Subcutaneous abdominal adipose tissue (tissue), 5 donors: ENCODE measurements around the gene MYL6.

Experiments used
- H3K27ac ChIP-seq: one replicate; pipeline ENCODE4 v1.7.0; 2013; ENCODE audit warnings: low read depth, mild to moderate bottlenecking, inconsistent platforms, low read length, moderate library complexity
- H3K27me3 ChIP-seq, 5 donors: one replicate each; pipeline ENCODE4 v1.7.0; 2013; ENCODE audit warnings: low read length in 5 of 5, inconsistent platforms in 1 of 5; ENCODE audit not compliant: control insufficient read depth in 5 of 5, insufficient read depth in 4 of 5
- H3K36me3 ChIP-seq, 5 donors: one replicate each; pipeline ENCODE4 v1.7.0; 2013; ENCODE audit warnings: low read length in 5 of 5; ENCODE audit not compliant: control insufficient read depth in 5 of 5, insufficient read depth in 5 of 5
- H3K4me1 ChIP-seq, 5 donors: one replicate each; pipeline ENCODE4 v1.7.0; 2013; ENCODE audit warnings: low read length in 5 of 5, mild to moderate bottlenecking in 3 of 5, moderate library complexity in 1 of 5; ENCODE audit not compliant: control insufficient read depth in 5 of 5, insufficient read depth in 5 of 5
- H3K4me3 ChIP-seq, 5 donors: one replicate each; pipeline ENCODE4 v1.7.0; 2013; ENCODE audit warnings: low read length in 5 of 5, low read depth in 1 of 5
- H3K9ac ChIP-seq, 5 donors: one replicate each; pipeline ENCODE4 v1.7.0; 2013; ENCODE audit warnings: low read length in 5 of 5, mild to moderate bottlenecking in 4 of 5, moderate library complexity in 3 of 5
- H3K9me3 ChIP-seq, 5 donors: one replicate each; pipeline ENCODE4 v1.7.0; 2013; ENCODE audit warnings: low read length in 5 of 5; ENCODE audit not compliant: control insufficient read depth in 5 of 5
- donor health status: healthy.
- donor health status: healthy.
- donor health status: healthy.
- donor health status: healthy.
- donor health status: healthy.

The MYL6 gene

DNA sequence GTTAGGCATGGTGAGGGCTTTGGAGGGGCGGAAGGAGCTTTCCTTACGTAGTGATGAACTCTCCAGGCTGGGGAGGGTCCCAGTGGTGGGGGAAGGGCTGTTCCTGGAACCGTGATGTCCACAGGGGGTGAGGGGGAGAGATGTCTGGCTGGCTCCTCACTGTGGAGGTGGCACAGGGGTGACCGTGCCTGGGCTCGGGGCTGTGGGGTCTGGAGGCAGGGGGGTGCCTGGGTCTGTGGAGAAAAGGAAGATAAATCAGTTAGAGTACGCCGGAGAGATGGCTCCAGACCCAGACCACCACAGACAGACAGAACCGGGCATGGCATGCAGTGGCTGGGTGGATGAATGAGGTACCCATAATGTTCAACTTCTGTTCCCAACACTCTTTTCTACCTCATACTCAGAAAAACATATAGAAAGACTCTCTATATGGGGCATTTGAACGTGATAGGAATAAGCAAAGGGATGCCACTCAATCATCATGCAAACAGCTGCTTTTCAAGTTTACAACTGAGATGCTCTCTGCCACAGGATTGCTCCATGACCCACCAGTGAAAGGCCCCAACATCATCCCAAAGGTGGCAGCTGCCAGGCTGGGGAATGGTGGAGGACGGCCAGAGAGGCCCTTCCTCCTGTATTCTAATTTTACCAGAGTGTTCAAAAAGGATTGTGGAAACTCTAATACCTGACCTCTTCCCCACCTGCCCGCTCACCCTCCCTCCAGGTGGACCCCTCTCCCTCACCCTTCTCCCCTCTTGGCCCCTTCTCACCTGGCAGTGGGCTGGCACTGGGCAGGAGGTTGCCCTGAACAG lies 5.6 kb downstream of the MYL6 start:
- no peaks in the 10 kb centered on the region for H3K9me3 ChIP-seq
- H3K36me3 ChIP-seq = peaks cover 0 to 90% (median 79%) of the 10 kb centered on the region in 5 donors
- no peak overlapping the region for H3K9ac ChIP-seq
- no peaks in the 10 kb centered on the region for H3K27me3 ChIP-seq
- H3K4me1 ChIP-seq = peaks cover 18 to 40% (median 36%) of the 10 kb centered on the region in 5 donors
- H3K4me3 ChIP-seq = no peak overlapping the region
- peak overlapping the region; percentile 33 for H3K27ac ChIP-seq

DNA sequence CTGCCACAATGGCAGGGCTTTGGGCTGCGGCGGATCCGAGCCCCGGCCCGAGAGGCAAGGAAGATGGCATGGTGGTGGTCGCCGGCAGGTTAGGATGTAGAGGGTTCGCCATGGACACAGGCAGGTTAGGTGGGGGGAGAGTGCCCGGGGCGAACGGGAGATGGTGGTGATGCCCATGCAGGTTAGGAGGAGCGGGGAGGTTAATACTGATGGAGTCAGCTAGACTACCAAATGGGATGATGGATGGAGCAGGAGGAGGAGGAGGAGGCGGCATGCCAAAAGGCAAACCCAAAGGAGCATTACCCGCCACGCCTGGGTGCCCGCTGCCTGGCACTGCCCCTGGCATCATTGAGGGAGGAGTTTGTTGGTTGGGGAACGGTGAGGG lies 6.2 kb downstream of the MYL6 start:
- no peaks in the 10 kb centered on the region for H3K27me3 ChIP-seq
- no peaks in the 10 kb centered on the region for H3K9me3 ChIP-seq
- no peak overlapping the region for H3K9ac ChIP-seq
- H3K27ac ChIP-seq = no peak overlapping the region
- H3K36me3 ChIP-seq = peaks cover 0 to 96% (median 83%) of the 10 kb centered on the region in 5 donors
- H3K4me1 ChIP-seq = peaks cover 18 to 34% (median 32%) of the 10 kb centered on the region in 5 donors
- H3K4me3 ChIP-seq = no peak overlapping the region

DNA sequence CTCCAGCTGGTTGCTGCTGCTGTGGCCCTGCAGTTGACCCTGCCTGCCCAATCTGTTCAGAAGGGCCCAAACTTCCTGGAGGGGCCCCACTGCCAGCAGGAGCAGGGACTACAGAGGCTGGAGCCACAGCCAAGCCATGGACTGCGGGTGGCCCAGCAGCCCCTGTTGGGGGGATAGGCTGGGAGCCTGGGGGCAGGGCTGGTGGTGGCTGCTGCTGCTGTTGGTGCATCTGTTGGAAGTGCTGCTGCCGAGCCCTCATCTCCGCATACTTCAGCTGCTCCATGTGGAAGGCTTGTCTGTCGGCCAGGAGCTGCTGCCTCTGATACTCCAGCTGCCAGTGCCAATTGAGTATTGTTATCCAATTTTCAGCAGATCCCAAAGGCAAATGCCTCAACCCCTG lies 7.2 kb downstream of the MYL6 start:
- Histone ChIP-seq H3K27me3 (no peaks in the 10 kb centered on the region), H3K9me3 (no peaks in the 10 kb centered on the region), H3K4me3 (no peak overlapping the region), H3K9ac (no peak overlapping the region), H3K27ac (no peak overlapping the region), H3K36me3 (peaks cover 0 to 97% (median 84%) of the 10 kb centered on the region in 5 donors), H3K4me1 (peaks cover 10 to 24% (median 21%) of the 10 kb centered on the region in 5 donors)

DNA sequence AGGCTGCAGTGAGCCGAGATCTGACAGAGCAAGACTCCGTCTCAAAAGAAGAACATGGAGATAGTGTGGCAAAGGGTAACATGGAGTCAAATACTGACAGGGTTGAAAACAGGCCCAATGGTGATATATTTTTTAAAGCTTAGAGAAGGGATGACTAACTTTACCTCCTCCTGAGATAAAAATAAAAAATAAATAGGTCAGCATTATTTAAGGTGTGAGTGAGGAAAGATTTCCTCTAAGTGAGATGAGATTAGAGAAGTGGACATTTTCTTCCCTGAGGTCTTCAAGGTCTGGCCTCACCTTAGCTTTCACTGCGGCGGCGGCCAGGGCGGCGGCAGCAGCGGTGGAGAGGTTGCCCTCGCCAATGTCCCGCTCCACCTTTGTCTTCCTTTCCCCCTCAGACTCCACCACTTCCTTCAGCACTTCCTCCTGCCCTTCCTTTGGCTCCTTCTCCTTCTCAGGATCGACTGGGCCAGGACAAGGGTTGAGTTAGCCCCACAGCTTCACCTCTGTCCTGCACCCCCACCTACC lies 11.1 kb downstream of the MYL6 start:
- Histone ChIP-seq H3K36me3 (peaks cover 4 to 98% (median 82%) of the 10 kb centered on the region in 5 donors), H3K4me3 (no peak overlapping the region), H3K27ac (no peak overlapping the region), H3K27me3 (no peaks in the 10 kb centered on the region), H3K9me3 (no peaks in the 10 kb centered on the region), H3K9ac (no peak overlapping the region), H3K4me1 (peaks cover 0 to 7% (median 6%) of the 10 kb centered on the region in 5 donors)

DNA sequence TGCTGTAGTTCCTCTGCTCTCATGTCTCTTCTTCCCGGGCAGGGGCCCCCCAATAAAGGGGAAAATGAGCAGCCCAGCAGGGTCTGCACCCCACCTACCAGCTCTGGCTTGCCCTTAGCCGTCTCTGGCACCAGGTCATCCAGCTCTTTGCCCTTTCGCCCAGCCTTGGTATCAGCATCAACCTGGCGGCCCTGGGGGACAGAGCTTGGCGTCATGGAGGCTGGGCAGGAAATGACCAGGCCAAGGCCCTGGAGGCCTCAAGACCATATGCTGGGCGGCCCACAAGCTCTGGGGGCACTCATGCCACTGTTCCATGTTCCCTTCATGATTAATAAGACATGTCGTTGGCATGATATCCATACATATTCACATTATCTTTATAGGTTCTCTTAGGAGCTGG lies 14.7 kb downstream of the MYL6 start:
- H3K27ac ChIP-seq = no peak overlapping the region

DNA sequence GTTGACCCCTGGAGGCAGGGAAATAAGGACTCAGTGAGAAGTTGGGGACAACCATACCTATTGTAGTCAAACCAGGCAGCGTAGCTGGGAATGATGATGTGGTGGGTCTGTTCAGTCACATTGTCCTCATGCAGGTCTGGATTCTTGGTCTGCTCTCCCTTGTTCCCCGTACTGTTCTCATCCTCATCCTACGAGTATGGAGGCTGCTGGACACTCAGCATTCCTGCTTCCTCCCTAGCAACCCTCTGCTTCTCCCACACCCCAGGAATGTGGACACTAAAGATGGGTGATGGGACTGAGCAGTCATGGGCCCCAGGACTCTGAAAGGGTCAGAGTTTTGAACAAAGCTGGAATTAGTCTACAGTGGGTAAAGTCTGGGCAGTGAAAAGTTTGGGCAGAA lies 20.2 kb downstream of the MYL6 start:
- Histone ChIP-seq H3K27ac (no peak overlapping the region), H3K27me3 (no peaks in the 10 kb centered on the region), H3K9ac (no peak overlapping the region), H3K4me3 (no peak overlapping the region), H3K4me1 (no peaks in the 10 kb centered on the region), H3K36me3 (peaks cover 34 to 93% (median 72%) of the 10 kb centered on the region in 5 donors), H3K9me3 (no peaks in the 10 kb centered on the region)

More for the DNA sequence above, 14.7 kb downstream of the MYL6 start:
- H3K4me3 ChIP-seq = no peak overlapping the region
- no peaks in the 10 kb centered on the region for H3K27me3 ChIP-seq
- H3K36me3 ChIP-seq = peaks cover 18 to 96% (median 78%) of the 10 kb centered on the region in 5 donors
- H3K9me3 ChIP-seq = no peaks in the 10 kb centered on the region
- peaks cover 0 to 6% (median 0%) of the 10 kb centered on the region in 5 donors for H3K4me1 ChIP-seq
- H3K9ac ChIP-seq = no peak overlapping the region

DNA sequence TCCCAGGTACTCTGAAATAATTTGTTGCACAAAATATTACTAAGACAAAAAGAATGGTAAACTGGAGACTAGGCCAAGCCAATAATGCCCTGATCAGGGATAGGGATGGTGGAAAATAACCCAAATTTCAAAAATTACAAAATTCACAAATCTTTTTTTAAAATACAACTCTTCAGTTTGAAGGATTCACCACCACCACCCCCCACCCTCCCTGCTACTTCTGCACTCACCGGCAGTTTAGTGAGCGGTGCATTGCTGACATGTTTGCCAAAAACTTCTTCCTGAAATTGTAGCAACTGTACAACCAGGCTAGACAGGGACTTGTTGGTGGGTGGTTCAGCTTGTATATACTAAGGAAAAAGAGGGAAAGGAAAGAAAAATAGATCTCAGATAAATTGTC lies 28.8 kb downstream of the MYL6 start:
- H3K27me3 ChIP-seq = no peaks in the 10 kb centered on the region
- no peak overlapping the region for H3K4me3 ChIP-seq
- peaks cover 10 to 42% (median 32%) of the 10 kb centered on the region in 5 donors for H3K4me1 ChIP-seq
- H3K9me3 ChIP-seq = no peaks in the 10 kb centered on the region
- H3K36me3 ChIP-seq = peaks cover 14 to 42% (median 29%) of the 10 kb centered on the region in 5 donors
- H3K27ac ChIP-seq = peak overlapping the region; percentile 65
- peak overlapping the region in 3 of 5 donors; percentile 46 to 91 (median 77) for H3K9ac ChIP-seq

DNA sequence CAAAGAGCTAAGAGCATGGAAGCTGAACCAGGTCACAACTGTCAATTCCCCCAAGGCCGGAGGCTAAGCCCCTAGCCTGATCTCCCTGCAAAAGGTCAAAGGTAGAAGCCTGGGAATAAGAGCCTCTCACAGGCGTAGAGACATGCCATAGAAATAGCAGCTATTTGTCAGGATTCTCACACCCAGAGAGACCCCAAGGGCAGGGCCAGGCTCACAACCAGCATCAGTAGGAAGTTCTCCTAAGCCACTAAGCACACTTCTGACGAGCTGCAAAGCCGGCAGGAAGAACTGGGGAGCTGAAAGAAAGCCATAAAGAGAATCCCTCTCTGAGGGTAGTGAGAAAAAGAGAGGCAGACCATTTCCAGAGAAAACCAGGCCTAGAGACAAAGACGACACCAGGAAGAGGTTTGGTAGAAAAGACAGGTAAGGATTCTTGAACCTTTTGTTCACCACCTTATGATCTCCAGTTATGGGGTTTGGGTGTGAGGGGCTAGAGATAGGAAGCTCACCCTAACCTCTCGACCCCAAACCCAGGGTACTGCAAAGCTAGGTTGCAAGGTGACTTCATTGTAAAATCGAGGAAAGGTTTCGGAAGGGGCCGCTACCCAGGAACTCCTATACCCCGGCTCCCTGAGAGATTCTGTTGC lies 30.1 kb downstream of the MYL6 start:
- H3K36me3 ChIP-seq = peaks cover 13 to 30% (median 25%) of the 10 kb centered on the region in 5 donors
- peak overlapping the region; percentile 65 for H3K27ac ChIP-seq
- no peaks in the 10 kb centered on the region for H3K9me3 ChIP-seq
- no peaks in the 10 kb centered on the region for H3K27me3 ChIP-seq
- peak overlapping the region; percentile 69 to 91 (median 78) for H3K9ac ChIP-seq
- H3K4me3 ChIP-seq = peak overlapping the region; percentile 68 to 86 (median 78)
- H3K4me1 ChIP-seq = peaks cover 10 to 46% (median 38%) of the 10 kb centered on the region in 5 donors

DNA sequence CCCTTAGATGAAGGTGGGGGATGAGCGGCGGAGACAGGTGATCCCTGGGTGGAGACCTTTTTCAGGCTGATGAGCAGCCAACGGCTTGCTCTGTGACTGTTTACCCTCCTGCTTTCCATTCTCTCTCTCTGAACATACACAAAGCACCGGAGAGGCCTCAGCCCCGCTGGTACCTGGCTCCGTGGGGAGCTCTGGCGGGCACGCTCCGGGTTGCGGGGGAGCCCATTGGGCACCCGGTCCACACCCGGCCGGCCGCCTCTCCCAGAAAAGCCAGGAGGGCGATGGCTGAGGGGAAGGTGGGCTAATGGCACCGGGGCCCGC lies 30.6 kb downstream of the MYL6 start:
- Histone ChIP-seq H3K4me1 (peaks cover 10 to 46% (median 38%) of the 10 kb centered on the region in 5 donors), H3K27me3 (no peaks in the 10 kb centered on the region), H3K9me3 (no peaks in the 10 kb centered on the region), H3K9ac (peak overlapping the region; percentile 69 to 91 (median 78)), H3K4me3 (peak overlapping the region; percentile 68 to 86 (median 78)), H3K27ac (peak overlapping the region; percentile 65), H3K36me3 (peaks cover 12 to 25% (median 20%) of the 10 kb centered on the region in 5 donors)
